GM12878 (cell line): ENCODE data around the gene NTM. TPM values are rescaled to one million over a fixed set of nuclear protein-coding genes. Genes with fewer than 3 reads are reported as not detected.

ENCODE experiments used
- ATAC-seq: fragments of 200-7000 bp; cut with Tn5 transposase; 3 replicates; pipeline ENCODE4 v1.9.1; 2020; ENCODE audit warnings: mild to moderate bottlenecking, moderate library complexity
- BruUV-seq: library from RNA; stranded (reverse); fragments of 400-500 nt; replicated peaks from 2 replicates; lab custom pipeline; 2021; lab: Mats Ljungman, UMichigan
- CTCF ChIA-PET: fragments of 300-600 bp; sonication (Branson Sonifier 250); formaldehyde crosslinking; extraction: SDS; loops from one replicate; lab custom pipeline; 2021; ENCODE audit warnings: inconsistent platforms; lab: Yijun Ruan, JAX
- POLR2A ChIA-PET: fragments of 350-600 bp; formaldehyde crosslinking; extraction: SDS; loops from one replicate; lab custom pipeline; 2021; ENCODE audit warnings: inconsistent platforms; lab: Charles Lee
- RAD21 ChIA-PET: fragments of 300-600 bp; sonication (Branson Sonifier 250); formaldehyde crosslinking; loops from one replicate; lab custom pipeline; 2023; ENCODE audit warnings: antibody characterized with exemption; ENCODE audit not compliant: unreplicated experiment; lab: Charles Lee
- SMC1A ChIA-PET: fragments of 300-600 bp; sonication (Branson Sonifier 250); formaldehyde crosslinking; loops from one replicate; lab custom pipeline; 2023; ENCODE audit not compliant: unreplicated experiment, uncharacterized antibody; lab: Charles Lee
- DNase-seq: peaks from one replicate; pipeline ENCODE4 v3.0.0-alpha.2; 2011; ENCODE audit warnings: low read depth, low spot score
- FAIRE-seq: peaks from 3 replicates; lab custom pipeline; 2011; peaks lifted over from hg19 to GRCh38; lab: Jason Lieb, UNC
- H2AFZ ChIP-seq: 2 replicates; pipeline ENCODE4 v1.6.0; 2011; ENCODE audit warnings: low read depth, low read length, control low read depth; ENCODE audit not compliant: control insufficient read depth
- H3K27ac ChIP-seq: 2 replicates; pipeline ENCODE4 v1.5.1; 2011; ENCODE audit warnings: control low read depth; ENCODE audit not compliant: control insufficient read depth, insufficient read depth
- H3K27me3 ChIP-seq, 2 experiments: replicated peaks in 1 of 2; 2 replicates each; pipeline versions ENCODE4 v1.6.0 to v1.6.1; 2011; ENCODE audit warnings: low read length in 1 of 2; ENCODE audit not compliant: control insufficient read depth in 2 of 2, insufficient read depth in 2 of 2
- H3K36me3 ChIP-seq, 2 experiments: 2 replicates each; pipeline ENCODE4 v1.5.1; 2011; ENCODE audit warnings: low read length in 1 of 2; ENCODE audit not compliant: control insufficient read depth in 2 of 2, insufficient read depth in 2 of 2
- H3K4me1 ChIP-seq: 2 replicates; pipeline ENCODE4 v1.6.1; 2011; ENCODE audit warnings: mild to moderate bottlenecking, low read length, moderate library complexity, mixed read lengths; ENCODE audit not compliant: control insufficient read depth, insufficient read depth
- H3K4me2 ChIP-seq: 2 replicates; pipeline ENCODE4 v1.6.0; 2011; ENCODE audit warnings: control low read depth; ENCODE audit not compliant: control insufficient read depth, insufficient read depth
- H3K4me3 ChIP-seq: fragments of 200-600 bp; sonication (generic); 2 replicates; pipeline ENCODE4 v1.5.1; 2016
- H3K79me2 ChIP-seq: 2 replicates; pipeline ENCODE4 v1.6.0; 2011; ENCODE audit warnings: low read length; ENCODE audit not compliant: control insufficient read depth, insufficient read depth
- H3K9ac ChIP-seq: 2 replicates; pipeline ENCODE4 v1.8.0; 2011; ENCODE audit warnings: low read length, control low read depth, mixed read lengths; ENCODE audit not compliant: control insufficient read depth, insufficient read depth
- H3K9me3 ChIP-seq: replicated peaks from 3 replicates; pipeline ENCODE4 v1.5.1; 2011; ENCODE audit warnings: mild to moderate bottlenecking, low read length; ENCODE audit not compliant: control insufficient read depth, insufficient read depth
- H4K20me1 ChIP-seq: 2 replicates; pipeline ENCODE4 v1.6.0; 2011; ENCODE audit not compliant: control insufficient read depth, insufficient read depth
- ASH2L ChIP-seq: fragments of 300-600, 200-600 bp; sonication (generic); IDR thresholded peaks from 2 replicates; pipeline ENCODE4 v1.6.1; 2017; ENCODE audit warnings: low read depth, mild to moderate bottlenecking, borderline replicate concordance
- NFXL1 ChIP-seq: fragments of 450-650 bp; IDR thresholded peaks from 2 replicates; pipeline ENCODE4 v1.6.1; 2017; ENCODE audit warnings: antibody characterized with exemption, mild to moderate bottlenecking, borderline replicate concordance
- RBBP5 ChIP-seq: fragments of 200-600 bp; sonication (generic); conservative IDR thresholded peaks from 2 replicates; pipeline ENCODE4 v1.6.1; 2016
- ZSCAN29 ChIP-seq: fragments of 450-650 bp; IDR thresholded peaks from 2 replicates; pipeline ENCODE4 v1.6.1; 2017; ENCODE audit warnings: mild to moderate bottlenecking, moderate library complexity
- WGBS: methylation state at CpG from one replicate; pipeline ENCODE4 v1.1.6; 2016; ENCODE audit warnings: low lambda C conversion rate; ENCODE audit not compliant: insufficient replicate concordance, insufficient coverage; ENCODE audit errors: missing lambda C conversion rate; 5-methylcytosine and 5-hydroxymethylcytosine counted together
- in situ Hi-C: fragments of 300-500 bp; cut with MboI; formaldehyde crosslinking; loops from 9 replicates; pipeline ENCODE4 v1.14.3; 2018; ENCODE audit warnings: mixed read lengths
- intact Hi-C: fragments of 100-400 bp; cut with micrococcal nuclease; formaldehyde crosslinking; loops from one replicate; pipeline ENCODE4 v1.14.2; 2022; ENCODE audit not compliant: unreplicated experiment
- polyA plus RNA-seq, 11 experiments: library from polyadenylated mRNA; depleted of rRNA in 4 of 11; unstranded in 6 of 11; stranded (reverse) in 5 of 11; fragments of >200 nt; fragmentation: Nextera tagmentation in 4 of 11; fragmentation: Illumina TruSeq in 1 of 11; extraction: Ambion mirVana in 4 of 11; extraction: Trizol in 1 of 11; gene quantifications; 1 replicate in 1 of 11; 2 replicates in 10 of 11; pipeline versions ENCODE4 v1.2.1 to v1.2.3, GENCODE V29; 2011 to 2016; ENCODE audit warnings: inconsistent platforms in 2 of 11, missing spikeins in 2 of 11, low read depth in 1 of 11
- total RNA-seq, 4 experiments: library from RNA; depleted of rRNA in 3 of 4; stranded (reverse); fragments of >200 nt in 3 of 4; fragmentation: Illumina TruSeq in 1 of 4; extraction: Trizol in 1 of 4; gene quantifications; 2 replicates each; pipeline versions ENCODE4 v1.2.1 to v1.2.3, GENCODE V29; 2013 to 2021
- TF ChIP-seq, protein P1 (sequence below): IDR thresholded peaks from 2 replicates; pipeline ENCODE4 v1.6.1; 2012; ENCODE audit warnings: low read depth, low read length, improper control_type of control experiment
- TF ChIP-seq, protein P2 (sequence below): IDR thresholded peaks from 2 replicates; pipeline ENCODE4 v1.6.1; 2012; ENCODE audit warnings: mild to moderate bottlenecking, low read depth, low read length

Gene NTM
- total and polyA plus RNA-seq, 10 of the 15 experiments (the other 5 are each of a cell fraction or from before 2014, with no cell fraction given) = not detected

- ChIA-PET POLR2A (interaction anchor here (0.5 kb wide), 1 partner anchor 85 kb away, joined by 3 read pairs; no protein-coding TSS in a partner anchor), SMC1A (interaction anchor here (0.7 to 1.0 kb wide), 2 partner anchors 94 to 392 kb away, joined by 3 read pairs; no protein-coding TSS in a partner anchor), CTCF (no interaction called here), RAD21 (no interaction called here)
- no peak overlapping the region for H3K9ac ChIP-seq
- H3K4me3 ChIP-seq = no peak overlapping the region
- H2AFZ ChIP-seq = no peak overlapping the region
- H3K36me3 ChIP-seq = no peaks in the 10 kb centered on the region
- 38% methylated on average over 1 of the region's 1 CpG for WGBS
- peaks cover 0 to 14% of the 10 kb centered on the region in 2 experiments; a peak in 2 of 4 replicates for H3K27me3 ChIP-seq
- H3K4me1 ChIP-seq = no peaks in the 10 kb centered on the region
- no TSS peak for BruUV-seq
- FAIRE-seq (no peak), DNase-seq (no peak), ATAC-seq (no peak)
- H3K79me2 ChIP-seq = no peaks in the 10 kb centered on the region
- H4K20me1 ChIP-seq = no peaks in the 10 kb centered on the region
- intact Hi-C loops (no loop called here), in situ Hi-C loops (no loop called here)
- TF ChIP-seq ZSCAN29 = no peak
- no peaks in the 10 kb centered on the region for H3K9me3 ChIP-seq
- H3K4me2 ChIP-seq = no peak overlapping the region
- H3K27ac ChIP-seq = no peak overlapping the region
These were observed 880.6 kb downstream of the NTM start for GRCh38 chr11:132251061-132251460.

GRCh38 chr11:132253469-132254264 lies 883.3 kb downstream of the NTM start:
- no peaks in the 10 kb centered on the region for H3K79me2 ChIP-seq
- ATAC-seq (no peak), DNase-seq (no peak), FAIRE-seq (no peak)
- in situ Hi-C loops = no loop called here
- POLR2A ChIA-PET = no interaction called here
- H3K9me3 ChIP-seq = no peaks in the 10 kb centered on the region
- no peaks in the 10 kb centered on the region for H3K36me3 ChIP-seq
- no peak overlapping the region for H2AFZ ChIP-seq
- SMC1A ChIA-PET = no interaction called here
- 28% methylated on average over 9 of the region's 9 CpGs for WGBS
- H3K4me3 ChIP-seq = no peak overlapping the region
- H3K4me1 ChIP-seq = no peaks in the 10 kb centered on the region
- H4K20me1 ChIP-seq = no peaks in the 10 kb centered on the region
- H3K9ac ChIP-seq = no peak overlapping the region
- TF ChIP-seq, protein P1, sequence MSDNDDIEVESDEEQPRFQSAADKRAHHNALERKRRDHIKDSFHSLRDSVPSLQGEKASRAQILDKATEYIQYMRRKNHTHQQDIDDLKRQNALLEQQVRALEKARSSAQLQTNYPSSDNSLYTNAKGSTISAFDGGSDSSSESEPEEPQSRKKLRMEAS = no peak
- no peak for TF ChIP-seq ASH2L
- TF ChIP-seq RBBP5 = no peak
- TF ChIP-seq NFXL1 = no peak
- TF ChIP-seq, protein P2, sequence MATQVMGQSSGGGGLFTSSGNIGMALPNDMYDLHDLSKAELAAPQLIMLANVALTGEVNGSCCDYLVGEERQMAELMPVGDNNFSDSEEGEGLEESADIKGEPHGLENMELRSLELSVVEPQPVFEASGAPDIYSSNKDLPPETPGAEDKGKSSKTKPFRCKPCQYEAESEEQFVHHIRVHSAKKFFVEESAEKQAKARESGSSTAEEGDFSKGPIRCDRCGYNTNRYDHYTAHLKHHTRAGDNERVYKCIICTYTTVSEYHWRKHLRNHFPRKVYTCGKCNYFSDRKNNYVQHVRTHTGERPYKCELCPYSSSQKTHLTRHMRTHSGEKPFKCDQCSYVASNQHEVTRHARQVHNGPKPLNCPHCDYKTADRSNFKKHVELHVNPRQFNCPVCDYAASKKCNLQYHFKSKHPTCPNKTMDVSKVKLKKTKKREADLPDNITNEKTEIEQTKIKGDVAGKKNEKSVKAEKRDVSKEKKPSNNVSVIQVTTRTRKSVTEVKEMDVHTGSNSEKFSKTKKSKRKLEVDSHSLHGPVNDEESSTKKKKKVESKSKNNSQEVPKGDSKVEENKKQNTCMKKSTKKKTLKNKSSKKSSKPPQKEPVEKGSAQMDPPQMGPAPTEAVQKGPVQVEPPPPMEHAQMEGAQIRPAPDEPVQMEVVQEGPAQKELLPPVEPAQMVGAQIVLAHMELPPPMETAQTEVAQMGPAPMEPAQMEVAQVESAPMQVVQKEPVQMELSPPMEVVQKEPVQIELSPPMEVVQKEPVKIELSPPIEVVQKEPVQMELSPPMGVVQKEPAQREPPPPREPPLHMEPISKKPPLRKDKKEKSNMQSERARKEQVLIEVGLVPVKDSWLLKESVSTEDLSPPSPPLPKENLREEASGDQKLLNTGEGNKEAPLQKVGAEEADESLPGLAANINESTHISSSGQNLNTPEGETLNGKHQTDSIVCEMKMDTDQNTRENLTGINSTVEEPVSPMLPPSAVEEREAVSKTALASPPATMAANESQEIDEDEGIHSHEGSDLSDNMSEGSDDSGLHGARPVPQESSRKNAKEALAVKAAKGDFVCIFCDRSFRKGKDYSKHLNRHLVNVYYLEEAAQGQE = no peak
- no TSS peak for BruUV-seq
- intact Hi-C loops = no loop called here
- CTCF ChIA-PET = interaction anchor here (0.6 kb wide), 1 partner anchor 67 kb away, joined by 3 read pairs; no protein-coding TSS in a partner anchor
- RAD21 ChIA-PET = no interaction called here
- H3K27me3 ChIP-seq = peaks cover 0 to 14% of the 10 kb centered on the region in 2 experiments; a peak in 2 of 4 replicates
- H3K27ac ChIP-seq = no peak overlapping the region
- H3K4me2 ChIP-seq = no peak overlapping the region
